Natural killer cell (primary cell): ENCODE data around the gene HNRNPC. TPM values are rescaled to one million over a fixed set of nuclear protein-coding genes. Genes with fewer than 3 reads are reported as not detected.

ENCODE experiments used
- ATAC-seq, 3 donors: fragments of 150-1000 bp in 2 of 3; fragments of 200-7000 bp in 1 of 3; cut with Tn5 transposase; 1 replicate in 1 of 3; 2 replicates in 2 of 3; pipeline ENCODE4 v1.10.0; 2021; ENCODE audit warnings: mild to moderate bottlenecking in 2 of 3, moderate library complexity in 2 of 3
- DNase-seq, 2 donors: peaks; one replicate each; pipeline versions ENCODE4 v3.0.0 to v3.0.0-alpha.2; 2013 to 2021; ENCODE audit warnings: mixed read lengths in 1 of 2
- H3K27ac ChIP-seq: one replicate; pipeline ENCODE4 v1.5.1; 2013; ENCODE audit warnings: mild to moderate bottlenecking, low read length
- H3K27me3 ChIP-seq: one replicate; pipeline ENCODE4 v1.6.1; 2013; ENCODE audit warnings: low read length; ENCODE audit not compliant: control insufficient read depth, insufficient read depth
- H3K36me3 ChIP-seq: one replicate; pipeline ENCODE4 v1.6.1; 2013; ENCODE audit warnings: low read length; ENCODE audit not compliant: control insufficient read depth, insufficient read depth
- H3K4me1 ChIP-seq: one replicate; pipeline ENCODE4 v1.6.1; 2013; ENCODE audit warnings: low read length; ENCODE audit not compliant: control insufficient read depth, insufficient read depth
- H3K4me3 ChIP-seq: one replicate; pipeline ENCODE4 v1.5.1; 2013; ENCODE audit warnings: low read length
- H3K9me3 ChIP-seq: one replicate; pipeline ENCODE4 v1.6.1; 2013; ENCODE audit warnings: low read length; ENCODE audit not compliant: control insufficient read depth, insufficient read depth
- H3K27ac Mint-ChIP-seq, 2 donors: one replicate each; pipeline ENCODE4 v1.8.0; 2022; ENCODE audit warnings: mild to moderate bottlenecking in 2 of 2, mixed read lengths in 2 of 2, moderate library complexity in 1 of 2
- H3K27me3 Mint-ChIP-seq, 2 donors: one replicate each; pipeline ENCODE4 v1.8.0; 2022; ENCODE audit warnings: low read depth in 2 of 2, mixed read lengths in 2 of 2
- H3K36me3 Mint-ChIP-seq: one replicate; pipeline ENCODE4 v1.8.0; 2022; ENCODE audit warnings: mixed read lengths
- H3K4me1 Mint-ChIP-seq, 2 donors: one replicate each; pipeline ENCODE4 v1.8.0; 2022; ENCODE audit warnings: mixed read lengths in 2 of 2
- H3K4me3 Mint-ChIP-seq: one replicate; pipeline ENCODE4 v1.8.0; 2022; ENCODE audit warnings: mild to moderate bottlenecking, moderate library complexity, mixed read lengths
- H3K9me3 Mint-ChIP-seq, 2 donors: one replicate each; pipeline ENCODE4 v1.8.0; 2022; ENCODE audit warnings: mixed read lengths in 2 of 2
- CTCF ChIP-seq: fragments of 200-600 bp; IDR thresholded peaks from one replicate; pipeline ENCODE4 v1.8.0; 2022; ENCODE audit warnings: antibody characterized with exemption
- WGBS: methylation state at CpG from one replicate; pipeline ENCODE4 v1.1.7; 2013; ENCODE audit warnings: missing lambda C conversion rate; ENCODE audit not compliant: insufficient coverage; 5-methylcytosine and 5-hydroxymethylcytosine counted together
- intact Hi-C: fragments of 100-400 bp; cut with micrococcal nuclease; formaldehyde crosslinking; loops from one replicate; pipeline ENCODE4 v1.14.2; 2022
- total RNA-seq, 4 donors: library from RNA; stranded (reverse); fragments of 120-200 nt in 1 of 4; gene quantifications; one replicate each; pipeline versions ENCODE4 v1.2.3 to v1.2.4, GENCODE V29; 2013 to 2022

Gene HNRNPC
- total RNA-seq, 3 donors from 2014 or later (not counting 1 experiment from before 2014, with no cell fraction given) = 501 to 547 (median 515) TPM

GRCh38 chr14:21204167-21205025 lies 64.8 kb downstream of the HNRNPC start:
- H3K27ac ChIP-seq = no peak overlapping the region
- TF ChIP-seq CTCF = no peak
- H3K27me3 ChIP-seq = no peaks in the 10 kb centered on the region
- H3K36me3 Mint-ChIP-seq = peaks cover 22% of the 10 kb centered on the region
- ATAC-seq (no peak), DNase-seq (peak in 1 of 2 donors; percentile 15)
- H3K4me3 ChIP-seq = no peak overlapping the region
- H3K4me1 ChIP-seq = no peaks in the 10 kb centered on the region
- H3K9me3 ChIP-seq = no peaks in the 10 kb centered on the region
- 84% methylated on average over 6 of the region's 8 CpGs for WGBS
- peak overlapping the region; percentile 23 to 61 for H3K27ac Mint-ChIP-seq
- peaks cover 41 to 54% of the 10 kb centered on the region in 2 donors for H3K4me1 Mint-ChIP-seq
- H3K27me3 Mint-ChIP-seq = no peaks in the 10 kb centered on the region
- intact Hi-C loops = no loop called here
- H3K36me3 ChIP-seq = peaks cover 41% of the 10 kb centered on the region
- H3K9me3 Mint-ChIP-seq = no peaks in the 10 kb centered on the region
- no peak overlapping the region for H3K4me3 Mint-ChIP-seq

GRCh38 chr14:21203470-21204166 lies 65.6 kb downstream of the HNRNPC start:
- TF ChIP-seq CTCF = no peak
- Histone ChIP-seq H3K36me3 (peaks cover 34% of the 10 kb centered on the region), H3K27ac (no peak overlapping the region), H3K4me1 (no peaks in the 10 kb centered on the region), H3K9me3 (no peaks in the 10 kb centered on the region), H3K27me3 (no peaks in the 10 kb centered on the region), H3K4me3 (no peak overlapping the region)
- peaks cover 20% of the 10 kb centered on the region for H3K36me3 Mint-ChIP-seq
- peak overlapping the region; percentile 23 to 61 for H3K27ac Mint-ChIP-seq
- peak in 1 of 2 donors; percentile 21 for DNase-seq
- no peak overlapping the region for H3K4me3 Mint-ChIP-seq
- peak in 1 of 3 donors; percentile 10 for ATAC-seq
- H3K4me1 Mint-ChIP-seq = peaks cover 42 to 54% of the 10 kb centered on the region in 2 donors
- H3K27me3 Mint-ChIP-seq = no peaks in the 10 kb centered on the region
- no peaks in the 10 kb centered on the region for H3K9me3 Mint-ChIP-seq
- 89% methylated on average over 8 of the region's 8 CpGs for WGBS
- intact Hi-C loops = no loop called here

GRCh38 chr14:21202463-21203358 lies 66.5 kb downstream of the HNRNPC start:
- peak in 1 of 2 donors; percentile 13 for DNase-seq
- ATAC-seq = no peak
- H3K27me3 Mint-ChIP-seq = no peaks in the 10 kb centered on the region
- no peak overlapping the region for H3K27ac ChIP-seq
- WGBS = 87% methylated on average over 4 of the region's 4 CpGs
- peaks cover 11% of the 10 kb centered on the region for H3K36me3 Mint-ChIP-seq
- H3K4me1 Mint-ChIP-seq = peaks cover 38 to 49% of the 10 kb centered on the region in 2 donors
- H3K36me3 ChIP-seq = peaks cover 24% of the 10 kb centered on the region
- H3K27ac Mint-ChIP-seq = peak overlapping the region; percentile 23 to 61
- H3K27me3 ChIP-seq = no peaks in the 10 kb centered on the region
- no peaks in the 10 kb centered on the region for H3K9me3 Mint-ChIP-seq
- TF ChIP-seq CTCF = no peak
- intact Hi-C loops = no loop called here
- H3K4me3 Mint-ChIP-seq = no peak overlapping the region
- no peaks in the 10 kb centered on the region for H3K4me1 ChIP-seq
- H3K4me3 ChIP-seq = no peak overlapping the region
- no peaks in the 10 kb centered on the region for H3K9me3 ChIP-seq
